Left forelimb (tissue), 1 donor: ENCODE results near the gene SLC35E1.
"Not testable (repeated sequence)": the region's sequence is repeated elsewhere in the genome, so short reads cannot be mapped to it uniquely, and the experiment has no call there.

Experiments
- DNase-seq: peaks from one replicate; pipeline ENCODE4 v3.0.0-alpha.2; 2018; ENCODE audit warnings: low spot score

The SLC35E1 gene

DNA sequence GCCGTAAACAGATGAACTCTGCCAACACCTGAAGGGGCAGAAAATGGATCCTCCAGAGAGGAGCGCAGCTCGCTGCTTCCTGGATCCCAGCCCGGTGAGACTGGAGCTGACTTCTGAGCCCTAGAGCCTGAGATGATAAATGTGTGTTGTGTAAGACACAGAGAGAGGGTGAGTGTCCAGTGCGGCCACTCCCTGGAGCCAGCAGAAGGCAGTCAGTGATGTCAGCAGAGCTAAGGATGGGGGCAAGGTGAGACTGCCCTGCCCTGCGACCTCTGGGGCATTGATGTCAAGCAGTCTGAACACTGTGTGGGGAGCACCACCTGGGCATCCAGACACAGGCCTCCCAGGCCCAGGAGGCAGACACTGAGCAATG, 9.7 kb upstream of the SLC35E1 start:
- DNase-seq: no peak

DNA sequence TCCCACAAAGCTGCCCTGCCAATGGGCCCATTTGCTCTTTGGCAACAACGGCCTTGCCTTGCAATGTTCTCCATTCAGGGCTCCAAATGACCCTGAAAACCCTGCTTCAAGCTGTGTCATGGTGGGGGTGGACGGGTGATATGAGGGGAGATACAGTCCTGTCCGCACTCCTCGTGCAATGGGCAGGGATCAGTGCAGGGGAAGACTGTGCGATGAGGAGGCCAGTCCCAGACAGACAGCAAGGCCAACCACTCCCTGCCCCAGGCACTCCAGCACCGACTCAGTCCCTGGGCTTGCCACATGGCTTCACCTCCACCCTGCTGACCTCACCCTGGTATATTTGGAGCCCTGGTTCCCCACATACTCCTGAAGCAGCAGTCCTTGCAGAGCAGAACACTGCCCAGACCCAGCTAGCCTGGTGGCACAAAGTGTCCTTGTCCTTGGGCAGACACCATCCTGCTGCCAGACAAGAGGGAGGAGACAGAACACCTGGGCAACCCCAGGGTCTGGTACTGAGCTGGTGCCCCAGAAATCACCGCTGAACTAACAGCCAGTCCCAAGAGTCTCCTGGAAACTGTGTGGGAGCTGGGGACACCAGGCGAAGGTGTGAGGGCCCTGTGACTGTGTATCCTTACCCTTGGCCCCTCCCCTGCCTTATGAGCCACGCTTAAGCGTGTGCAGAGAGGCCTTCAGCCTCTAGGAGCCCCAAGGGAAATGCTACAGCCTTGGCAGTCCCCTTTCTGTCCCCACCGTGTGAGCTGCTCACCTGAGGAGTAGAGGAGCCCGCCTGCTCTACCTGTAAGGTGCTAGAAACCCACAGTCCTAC, 9.1 kb upstream of the SLC35E1 start:
- DNase-seq: no peak

GRCh38 chr19:16579381-16579780, 7.2 kb upstream of the SLC35E1 start:
- no peak for DNase-seq

DNA sequence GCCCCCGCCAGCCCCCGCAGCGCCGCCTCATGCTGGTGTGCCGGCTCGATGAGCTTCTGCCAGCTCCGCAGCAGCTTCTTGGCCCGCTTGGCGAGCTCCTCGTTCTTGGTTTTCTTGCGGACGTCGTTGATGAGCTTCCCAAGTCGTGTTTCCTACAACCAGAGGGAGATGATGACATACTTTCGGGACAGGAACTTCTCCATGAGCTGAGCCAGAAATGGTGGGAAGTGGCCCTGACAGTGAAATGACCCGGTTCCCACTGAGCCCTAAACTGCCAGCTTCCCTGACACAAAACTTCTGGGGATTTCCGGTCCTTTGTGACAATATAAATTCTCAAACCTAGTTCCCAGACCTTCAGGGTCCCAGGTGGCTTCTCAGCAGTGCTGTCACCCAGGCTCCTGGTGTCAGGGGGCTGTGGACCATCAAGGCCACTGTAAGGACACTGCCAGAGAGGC, 5.3 kb upstream of the SLC35E1 start:
- DNase-seq: no peak

DNA sequence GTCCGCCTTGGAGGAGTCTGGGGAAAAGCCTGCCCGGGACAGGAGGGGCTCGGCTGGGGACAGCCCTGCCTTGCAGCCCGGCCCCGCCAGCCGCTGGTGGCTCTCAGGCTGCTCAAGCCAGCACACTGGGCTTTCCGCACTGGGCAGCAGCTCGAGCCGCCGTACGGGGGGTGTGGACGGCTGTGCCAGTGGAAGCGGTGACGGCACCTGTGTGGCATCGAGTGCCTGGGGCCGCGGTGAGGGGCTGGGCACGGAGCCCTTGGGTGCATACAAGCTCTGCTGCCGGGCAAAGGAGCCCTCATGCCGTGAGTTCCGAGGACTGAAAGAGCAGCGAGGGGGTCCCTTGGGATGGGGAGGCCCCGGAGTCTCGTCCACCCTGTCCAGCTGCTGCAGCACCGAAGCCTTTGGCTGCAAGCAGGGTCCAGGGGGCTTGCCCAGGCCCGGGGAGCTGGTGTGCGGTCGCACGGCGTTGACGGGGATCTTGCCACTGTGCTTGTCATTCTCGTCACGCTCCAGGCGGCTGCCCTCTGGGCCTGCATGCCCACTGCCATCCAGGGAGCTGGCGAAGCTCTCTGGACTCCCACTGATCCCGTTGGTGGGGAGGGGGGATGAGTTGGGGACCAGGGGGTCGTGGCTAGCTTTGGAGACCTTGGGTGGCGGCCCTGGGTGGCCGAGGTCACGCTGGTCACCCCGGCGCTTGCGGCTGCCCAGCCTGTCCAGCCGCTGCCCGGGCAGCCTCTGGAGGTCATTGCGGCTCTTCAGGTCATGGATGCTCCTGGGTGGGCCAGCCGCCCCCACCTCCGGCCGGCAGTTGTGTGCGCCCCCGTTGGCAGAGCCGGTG, 4.7 kb upstream of the SLC35E1 start:
- DNase-seq: no peak

DNA sequence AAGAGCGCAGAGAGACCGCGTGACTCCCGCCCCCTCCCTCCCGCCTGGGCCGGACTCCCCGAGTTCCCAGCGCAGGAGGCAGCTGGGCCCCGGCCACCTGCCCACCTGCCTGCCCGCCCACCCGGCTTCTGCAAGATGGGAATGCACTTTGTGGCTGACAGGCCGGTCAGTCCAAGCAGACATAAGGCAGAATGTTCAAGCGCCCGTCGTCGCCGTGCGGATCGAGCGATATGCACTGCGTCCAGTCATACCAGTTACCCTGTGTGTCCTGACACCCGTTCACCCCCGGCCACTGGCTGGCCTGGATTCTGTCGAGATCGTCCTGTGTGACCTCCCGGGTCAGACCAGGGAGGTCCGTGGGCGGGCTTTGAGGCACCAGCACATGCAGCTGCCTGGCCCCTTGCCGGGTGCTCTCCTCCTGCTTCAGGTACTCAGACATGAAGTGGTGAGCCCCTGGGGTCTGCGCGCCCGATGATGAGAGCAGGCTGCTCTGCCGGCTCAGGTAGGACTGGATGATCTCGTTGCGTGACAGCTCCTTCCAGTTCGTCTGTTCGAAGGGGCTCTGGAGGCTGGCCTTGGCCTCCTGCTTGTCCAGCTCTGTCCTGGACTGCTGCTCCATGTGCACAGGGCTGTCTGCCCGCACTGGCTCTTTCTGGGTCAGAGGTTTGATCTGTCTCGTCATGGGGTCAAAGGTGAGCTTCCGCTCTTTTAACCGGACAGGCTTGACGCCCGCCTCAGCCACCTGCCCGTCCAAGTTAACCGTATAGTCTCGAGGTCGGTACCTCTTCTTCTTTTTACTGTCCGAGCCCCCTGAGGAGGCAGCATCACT, 3.9 kb upstream of the SLC35E1 start:
- DNase-seq: no peak

GRCh38 chr19:16575282-16575681, 3.1 kb upstream of the SLC35E1 start:
- DNase-seq: no peak

GRCh38 chr19:16573925-16574324, 1.7 kb upstream of the SLC35E1 start:
- no peak for DNase-seq

- DNase-seq: no peak
Measured at GRCh38 chr19:16573296-16573695, 1.1 kb upstream of the SLC35E1 start.

GRCh38 chr19:16571822-16572331, 338 bp downstream of the SLC35E1 start:
- DNase-seq: no peak

DNA sequence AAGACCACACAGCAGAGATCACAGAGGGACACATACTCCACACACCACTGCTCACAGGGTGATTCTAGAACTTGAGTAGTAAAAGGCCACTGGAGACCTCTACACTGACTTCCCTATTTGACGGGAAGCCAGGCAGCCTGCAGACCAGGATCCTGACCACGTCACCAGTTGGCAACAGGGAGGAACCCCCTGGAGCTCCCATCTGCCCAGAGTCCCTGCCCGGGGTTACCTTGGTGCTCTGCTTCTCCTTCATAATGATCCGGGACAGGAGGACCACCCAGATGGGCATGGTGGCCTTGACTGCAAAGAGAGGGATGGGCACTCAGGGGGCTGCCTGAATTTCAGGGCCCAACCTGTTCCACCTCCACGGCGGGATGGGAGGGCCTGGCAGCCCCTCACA, 932 bp downstream of the SLC35E1 start:
- no peak for DNase-seq

DNA sequence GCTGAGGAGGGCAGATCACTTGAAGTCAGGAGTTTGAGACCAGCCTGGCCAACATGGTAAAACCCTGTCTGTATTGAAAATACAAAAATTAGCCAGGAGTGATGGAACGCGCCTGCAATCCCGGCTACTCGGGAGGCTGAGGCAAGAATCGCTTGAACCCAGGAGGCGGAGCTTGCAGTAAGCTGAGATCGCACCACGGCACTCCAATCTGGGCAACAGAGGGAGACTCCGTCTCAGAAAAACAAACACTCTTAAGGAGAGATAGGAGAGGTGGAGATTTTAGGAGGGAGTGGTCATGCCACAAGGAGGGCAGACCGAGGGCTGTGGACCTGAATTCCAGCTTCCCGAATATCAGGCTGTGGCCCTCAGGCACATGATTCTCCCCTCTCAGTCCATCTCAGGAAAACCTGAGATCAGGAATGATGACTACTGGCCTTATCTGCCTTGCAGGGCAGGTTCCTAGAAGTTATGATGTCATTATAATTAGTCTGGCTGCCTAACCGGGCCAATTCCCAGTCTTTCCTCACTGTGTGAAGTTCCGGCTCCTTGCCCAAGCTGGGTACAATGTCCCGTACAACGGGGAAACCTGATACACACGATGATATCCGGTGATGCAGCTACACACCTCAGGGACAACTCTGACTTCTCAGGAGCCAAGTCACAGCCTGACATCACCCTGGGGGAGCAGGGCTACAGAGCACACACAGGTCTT, 2.5 kb downstream of the SLC35E1 start:
- DNase-seq: no peak

DNA sequence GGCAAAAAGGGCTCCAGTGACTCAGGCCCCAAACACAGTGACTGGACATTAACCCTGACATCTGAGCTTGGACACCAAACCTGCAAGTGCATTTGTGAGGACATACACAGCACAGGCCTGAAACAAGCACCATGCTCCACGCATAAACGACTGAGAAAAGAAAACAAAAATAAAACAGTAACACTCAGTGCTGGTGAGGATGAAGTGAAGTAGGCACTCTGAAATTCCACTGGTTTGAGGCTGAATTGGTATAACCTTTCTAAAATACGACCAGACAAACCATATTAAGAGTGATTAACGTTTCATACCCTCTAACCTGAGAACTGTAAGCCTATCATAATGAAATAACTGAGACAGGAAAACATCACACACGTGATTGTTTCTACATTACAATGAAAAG, 5.5 kb downstream of the SLC35E1 start:
- DNase-seq: no peak

DNA sequence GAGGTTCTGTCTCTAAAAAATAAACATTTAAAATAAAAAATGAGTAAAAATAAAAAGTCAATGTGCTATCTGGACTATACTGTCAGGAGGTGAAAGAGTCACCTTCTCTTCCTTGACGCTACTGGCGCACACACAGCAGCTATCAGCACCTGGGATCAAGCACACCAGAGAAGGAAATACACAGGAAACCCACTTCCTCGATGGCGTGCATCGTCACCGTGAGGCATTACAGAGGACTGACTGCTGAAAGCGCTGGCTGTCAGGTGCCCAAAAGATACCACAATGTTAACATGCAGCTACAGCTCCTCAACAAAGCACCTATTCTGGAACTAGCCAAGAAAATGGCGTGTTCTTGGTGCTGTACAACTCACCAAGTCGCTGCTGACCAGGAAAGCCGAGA, 6.1 kb downstream of the SLC35E1 start:
- no peak for DNase-seq

GRCh38 chr19:16564842-16565241, 7.4 kb downstream of the SLC35E1 start:
- no peak for DNase-seq

DNA sequence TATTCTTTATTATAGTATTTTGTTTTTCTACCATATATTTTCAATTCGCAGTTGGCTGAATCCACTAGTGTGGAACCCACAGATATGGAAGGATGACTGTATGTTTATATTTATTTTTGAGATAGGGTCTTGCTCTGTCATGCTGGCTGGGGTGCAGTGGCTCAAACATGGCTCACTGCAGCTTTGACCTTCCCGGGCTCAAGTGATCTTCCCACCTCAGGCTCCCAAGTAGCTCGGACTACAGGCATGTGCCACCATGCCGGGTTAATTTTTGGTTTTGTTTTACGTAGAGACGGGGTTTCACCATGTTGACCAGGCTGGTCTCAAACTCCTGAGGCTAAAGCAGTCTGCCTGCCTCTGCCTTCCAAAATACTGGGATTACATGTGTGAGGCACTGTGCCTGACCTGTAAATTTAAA, 9.6 kb downstream of the SLC35E1 start:
- DNase-seq: no peak

GRCh38 chr19:16561382-16561781, 10.8 kb downstream of the SLC35E1 start:
- no peak for DNase-seq

DNA sequence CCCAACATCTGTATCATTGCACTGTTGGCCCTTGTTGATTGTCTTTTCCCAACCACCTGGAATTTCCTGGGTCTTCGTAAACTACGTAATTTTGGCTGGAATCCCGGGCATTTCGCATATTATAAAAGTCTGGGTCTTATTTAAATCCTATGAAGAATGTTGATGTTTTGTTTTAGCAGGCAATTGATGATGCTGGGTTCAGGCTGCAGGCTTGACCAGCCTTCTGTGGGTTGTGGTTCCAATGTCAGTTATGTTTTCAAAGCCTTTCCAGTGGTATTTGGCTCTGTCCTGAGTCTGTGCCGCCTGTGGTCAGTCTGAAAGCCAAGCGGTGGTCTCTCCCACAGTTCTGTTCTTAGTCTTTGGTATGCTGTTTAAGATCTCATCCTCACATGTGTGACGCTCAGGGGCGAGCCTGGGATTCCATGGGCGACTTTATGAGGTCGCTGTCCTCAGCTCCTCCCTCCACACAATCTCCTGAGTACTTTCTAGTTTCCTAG, 12.4 kb downstream of the SLC35E1 start:
- DNase-seq: no peak

DNA sequence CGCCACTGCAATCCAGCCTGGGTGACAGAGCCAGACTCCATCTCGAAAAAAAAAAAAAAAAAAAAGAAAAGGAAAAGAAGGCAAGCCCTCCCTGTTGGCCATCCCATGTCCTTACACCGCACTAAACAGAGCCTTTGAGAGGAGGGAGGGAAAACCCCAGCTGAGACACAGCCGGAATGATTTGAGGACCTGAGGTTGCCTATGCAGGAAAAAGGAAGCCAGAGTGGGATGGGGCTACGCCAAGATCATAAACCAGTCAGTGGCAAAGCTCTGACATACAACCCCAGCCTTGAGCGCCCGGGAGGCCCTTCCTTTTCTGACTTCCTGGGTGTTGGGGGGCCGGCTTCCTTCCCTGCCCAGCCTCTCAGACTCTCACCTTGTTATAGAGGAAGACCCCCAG, 17.4 kb downstream of the SLC35E1 start:
- no peak for DNase-seq

DNA sequence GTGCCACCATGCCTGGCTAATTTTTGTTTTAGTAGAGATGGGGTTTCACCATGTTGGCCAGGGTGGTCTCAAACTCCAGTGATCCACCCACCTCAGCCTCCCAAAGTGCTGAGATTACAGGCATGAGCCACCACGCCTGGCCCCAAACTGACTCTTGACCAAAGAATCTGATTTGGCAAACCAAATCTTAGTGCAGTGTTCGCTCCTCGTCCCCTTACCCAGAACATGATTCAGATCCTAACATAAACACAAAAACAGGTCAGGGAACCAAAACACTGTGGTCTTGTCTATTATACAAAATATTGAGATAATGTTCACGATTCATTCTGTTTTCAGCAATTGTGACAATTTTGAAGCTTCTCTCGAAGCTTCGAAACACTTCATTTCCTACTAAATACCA, 20.3 kb downstream of the SLC35E1 start:
- DNase-seq: not testable (repeated sequence)

DNA sequence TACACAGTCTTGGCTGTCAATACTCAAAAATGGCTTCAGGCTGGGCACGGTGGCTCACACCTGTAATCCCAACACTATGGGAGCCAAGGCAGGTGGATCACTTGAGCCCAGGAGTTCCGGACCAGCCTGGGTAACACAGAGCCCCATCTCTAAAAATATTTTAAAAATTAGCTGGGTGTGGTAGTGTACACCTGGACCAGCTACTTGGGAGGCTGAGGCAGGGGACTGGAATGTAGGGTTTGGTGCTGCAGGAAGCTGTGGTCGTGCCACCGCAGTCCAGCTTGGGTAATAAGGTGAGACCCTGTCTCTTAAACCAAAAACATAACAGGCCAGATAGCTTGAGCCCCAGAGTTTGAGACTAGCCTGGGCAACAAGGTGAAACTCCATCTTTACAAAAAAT, 23.3 kb downstream of the SLC35E1 start:
- DNase-seq: no peak
